Fibroblast of skin of back (primary cell): ENCODE data around the gene MORN4. TPM values are rescaled to one million over a fixed set of nuclear protein-coding genes. Genes with fewer than 3 reads are reported as not detected.
"Not testable (repeated sequence)": the region's sequence is repeated elsewhere in the genome, so short reads cannot be mapped to it uniquely, and the experiment has no call there.

Experiments used
- DNase-seq: peaks from one replicate; pipeline ENCODE4 v3.0.0-alpha.2; 2013
- polyA plus RNA-seq, 2 experiments: library from polyadenylated mRNA; unstranded; fragments of 120-200 nt; gene quantifications; one replicate each; pipeline ENCODE4 v1.2.1, GENCODE V29; 2013; ENCODE audit not compliant: insufficient read length in 2 of 2

Gene MORN4
- 5.5 TPM for polyA plus RNA-seq (2013, experiment 1 of 2; ENCODE audit: insufficient read length)
- 5.4 TPM for polyA plus RNA-seq (2013, experiment 2 of 2; ENCODE audit: insufficient read length)

GRCh38 chr10:97632949-97633884 lies at the start of gene MORN4:
TSS of gene MORN4 (minus strand) at chr10:97633500. CDS start at chr10:97619653, 13,847 bp downstream.
- DNase-seq, result peak; percentile 93

DNA sequence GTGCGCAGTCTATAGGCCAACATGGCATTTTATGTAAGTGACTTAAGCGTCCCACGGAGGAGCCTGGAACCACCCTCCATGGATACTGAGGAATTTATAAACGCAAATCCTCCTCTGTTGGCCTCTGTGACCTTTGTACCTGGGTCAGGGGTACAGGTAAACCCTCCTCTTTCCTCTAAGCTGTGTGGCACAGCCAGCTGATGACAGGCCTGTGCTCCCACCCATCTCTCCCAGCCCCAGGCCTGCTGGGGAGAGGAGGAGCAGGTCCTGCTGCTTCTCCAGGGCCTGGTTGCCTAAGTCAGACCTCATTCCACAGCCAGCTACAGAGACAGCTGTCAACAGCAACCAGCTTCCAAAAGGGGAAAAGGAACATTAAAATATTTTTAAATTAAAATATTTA lies 48.7 kb upstream of the MORN4 start:
- DNase-seq, result no peak

GRCh38 chr10:97679594-97679993 lies 46.3 kb upstream of the MORN4 start:
- DNase-seq, result no peak

DNA sequence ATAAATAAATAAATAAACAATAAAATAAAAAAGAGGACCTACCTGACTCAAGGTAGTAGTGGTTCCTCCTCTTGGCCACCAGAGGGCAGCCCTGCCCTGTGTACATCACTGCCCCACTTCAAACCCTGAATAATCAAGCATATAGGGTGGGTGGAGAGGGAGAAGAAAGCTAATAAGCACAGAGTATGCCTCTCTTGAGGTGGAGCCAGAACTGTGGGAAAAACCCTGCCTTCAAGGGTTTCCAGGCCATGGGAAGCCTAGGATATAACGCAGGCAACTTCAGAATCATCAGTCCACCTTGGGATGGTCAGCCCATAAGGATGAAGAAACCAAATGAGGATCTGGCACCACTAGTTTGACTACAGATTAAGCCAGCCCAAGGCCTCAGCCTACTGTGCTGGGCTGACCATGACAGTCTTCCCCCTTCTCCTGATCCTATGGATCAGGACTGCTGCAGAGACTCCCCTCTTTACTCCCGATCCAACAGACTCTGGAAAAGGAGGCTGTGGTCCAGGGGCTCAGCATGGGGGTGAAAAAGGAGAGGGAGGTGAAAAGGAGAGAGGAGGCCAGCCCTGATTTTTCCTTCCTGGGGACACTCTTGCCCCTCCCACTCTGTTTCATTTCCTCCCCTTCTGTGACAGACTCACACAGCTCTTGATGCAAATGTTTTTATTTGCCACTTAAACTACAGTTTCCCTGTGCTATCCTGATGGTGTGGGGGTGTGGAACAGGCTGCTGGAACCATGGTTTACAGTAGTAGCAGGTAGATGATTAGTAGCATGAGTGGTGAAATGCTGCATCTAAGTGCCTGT lies 43.7 kb upstream of the MORN4 start:
- DNase-seq, result peak; percentile 52

- DNase-seq, result no peak
Observed at GRCh38 chr10:97675222-97675621, 41.9 kb upstream of the MORN4 start.

GRCh38 chr10:97673736-97674525 lies 40.6 kb upstream of the MORN4 start:
- DNase-seq, result peak; percentile 50

GRCh38 chr10:97669571-97669970 lies 36.3 kb upstream of the MORN4 start:
- DNase-seq, result no peak

GRCh38 chr10:97667463-97667862 lies 34.2 kb upstream of the MORN4 start:
- no peak for DNase-seq

DNA sequence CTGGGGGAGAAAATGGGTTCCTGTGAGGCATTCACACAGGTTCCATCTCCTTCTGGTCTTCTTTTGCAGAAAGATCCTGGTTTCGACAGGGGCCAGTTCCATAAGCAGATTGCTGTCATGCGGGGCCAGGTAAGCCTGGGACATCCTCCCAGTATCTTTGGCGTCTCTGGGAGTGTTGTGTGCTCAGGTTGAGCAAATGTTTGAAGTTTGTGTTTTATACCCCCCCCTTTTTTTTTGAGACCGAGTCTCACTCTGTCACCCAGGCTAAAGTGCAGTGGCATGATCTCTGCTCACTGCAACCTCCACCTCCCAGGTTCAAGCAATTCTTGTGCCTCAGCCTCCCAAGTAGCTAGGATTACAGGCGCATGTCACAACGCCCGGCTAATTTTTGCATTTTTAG lies 33.7 kb upstream of the MORN4 start:
- no peak for DNase-seq

DNA sequence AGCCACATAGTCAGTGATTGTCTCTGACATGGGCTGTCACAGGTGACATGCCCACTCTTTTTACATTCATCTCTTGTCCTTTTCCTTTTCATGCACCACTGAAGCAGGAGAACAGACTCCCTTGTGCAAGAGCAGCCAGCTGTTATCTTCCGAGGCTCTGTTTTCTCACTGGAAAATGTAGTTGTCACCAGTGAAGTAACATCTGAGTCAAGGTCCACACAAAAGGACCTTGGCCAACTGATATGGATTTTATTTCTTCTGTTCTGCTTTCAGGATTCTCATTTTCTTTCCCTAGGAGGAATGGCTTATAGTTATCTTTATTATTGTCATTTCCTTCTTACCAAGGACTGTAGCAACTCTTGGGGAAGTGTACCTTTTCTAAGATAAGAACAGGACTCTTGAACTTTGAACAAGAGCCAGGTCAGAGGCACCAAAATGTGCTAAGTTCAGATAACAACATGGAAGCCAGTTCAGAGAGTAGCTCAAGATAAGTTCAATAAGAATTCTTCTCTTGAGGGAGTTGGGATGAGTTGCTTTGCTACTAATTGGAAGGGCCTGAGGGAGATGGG lies 31.1 kb upstream of the MORN4 start:
- no peak for DNase-seq

DNA sequence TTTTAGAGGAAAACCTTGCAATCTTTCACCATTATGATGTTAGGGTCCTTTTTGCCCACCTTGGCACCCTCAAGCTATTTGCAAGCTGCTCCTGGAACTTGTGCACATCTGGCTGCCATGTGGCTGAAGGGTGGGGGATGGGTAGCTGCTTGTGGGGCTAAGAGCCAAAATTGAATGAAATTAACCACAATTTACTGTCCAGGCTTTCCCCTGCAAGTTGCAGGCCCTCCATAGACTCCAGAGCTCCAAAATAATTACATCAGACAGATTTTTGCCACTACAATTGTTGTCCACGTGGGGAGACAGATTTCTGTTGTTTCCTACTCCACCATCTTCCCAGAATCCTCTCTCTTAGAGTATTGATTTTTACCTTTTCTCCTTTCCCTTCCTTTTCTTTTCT lies 26.3 kb upstream of the MORN4 start:
- no peak for DNase-seq

GRCh38 chr10:97656777-97657176 lies 23.5 kb upstream of the MORN4 start:
- no peak for DNase-seq

DNA sequence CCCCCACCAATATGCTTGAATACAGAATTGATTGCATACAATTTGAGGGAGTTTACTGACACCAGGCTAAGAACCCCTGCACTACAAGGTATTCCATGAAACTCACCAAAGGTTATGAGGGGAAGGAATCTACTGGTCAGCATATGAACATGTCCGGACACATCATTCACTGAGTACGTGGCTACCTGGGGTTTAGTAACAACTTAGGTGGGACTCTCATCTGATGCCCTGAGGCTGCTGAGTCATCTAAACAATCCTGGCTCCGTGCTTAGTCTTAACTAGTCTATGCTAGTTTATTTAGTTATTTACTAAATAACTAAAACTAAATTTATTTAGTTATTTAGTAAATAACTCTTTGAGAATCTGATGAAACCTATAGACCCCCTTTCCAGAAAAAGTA lies 18.5 kb upstream of the MORN4 start:
- DNase-seq, result no peak

GRCh38 chr10:97650726-97651125 lies 17.4 kb upstream of the MORN4 start:
- no peak for DNase-seq

- not testable (repeated sequence) for DNase-seq
Observed at GRCh38 chr10:97649405-97649750, 16.1 kb upstream of the MORN4 start.

GRCh38 chr10:97648562-97649404 lies 15.5 kb upstream of the MORN4 start:
- DNase-seq, result peak; percentile 99

GRCh38 chr10:97647556-97647955 lies 14.3 kb upstream of the MORN4 start:
- DNase-seq, result peak; percentile 50

- no peak for DNase-seq
Observed at GRCh38 chr10:97644936-97645335, 11.6 kb upstream of the MORN4 start.

- DNase-seq, result no peak
Observed at GRCh38 chr10:97643441-97643985, 10.2 kb upstream of the MORN4 start.

DNA sequence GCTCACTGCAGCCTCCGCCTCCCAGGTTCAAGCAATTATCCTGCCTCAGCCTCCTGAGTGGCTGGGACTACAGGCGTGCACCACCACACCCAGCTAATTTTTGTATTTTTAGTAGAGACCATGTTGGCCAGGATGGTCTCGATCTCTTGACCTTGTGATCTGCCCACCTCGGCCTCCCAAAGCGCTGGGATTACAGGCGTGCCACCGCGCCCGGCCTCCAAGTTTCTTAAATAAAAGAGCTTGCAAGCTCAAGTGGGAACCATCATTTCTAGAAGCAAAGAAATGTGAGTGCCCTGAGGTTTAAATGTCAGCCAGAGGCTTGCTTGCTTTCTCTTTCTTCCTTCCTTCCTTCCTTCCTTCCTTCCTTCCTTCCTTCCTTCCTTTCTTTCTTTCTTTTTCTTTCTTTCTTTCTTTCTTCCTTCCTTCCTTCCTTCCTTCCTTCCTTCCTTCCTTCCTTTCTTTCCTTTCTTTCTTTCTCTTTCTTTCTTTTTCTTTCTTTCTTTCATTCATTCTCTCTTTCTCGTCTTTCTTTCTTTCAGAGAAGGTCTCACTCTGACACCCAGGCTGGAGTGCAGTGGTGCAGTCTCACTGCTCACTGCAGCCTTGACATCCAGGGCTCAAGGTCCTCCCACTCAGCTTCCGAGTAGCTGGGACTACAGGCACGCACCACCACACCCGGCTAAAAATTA lies 9.3 kb upstream of the MORN4 start:
- DNase-seq, result not testable (repeated sequence)
